Body of pancreas (tissue), 4 donors: ENCODE measurements around the gene SELENOV. TPM values are rescaled to one million over a fixed set of nuclear protein-coding genes. Genes with fewer than 3 reads are reported as not detected.

Experiments
- ATAC-seq: fragments of 150-250 bp; one replicate; pipeline ENCODE4 v1.9.1; 2016
- DNase-seq, 4 donors: peaks; one replicate each; pipeline ENCODE4 v3.0.0-alpha.2; 2019
- H3K27ac ChIP-seq, 4 donors: fragments of 200-600 bp; sonication (generic); 1 replicate in 3 of 4; 2 replicates in 1 of 4; pipeline versions ENCODE4 v1.5.1 to v1.6.1; 2016 to 2019; ENCODE audit warnings: mild to moderate bottlenecking in 1 of 4, mixed read lengths in 1 of 4, moderate library complexity in 1 of 4
- H3K27me3 ChIP-seq, 2 donors: fragments of 200-600 bp; sonication (generic); one replicate each; pipeline ENCODE4 v1.6.0; 2016; ENCODE audit warnings: mild to moderate bottlenecking in 1 of 2
- H3K36me3 ChIP-seq, 2 donors: fragments of 200-600 bp; sonication (generic); replicated peaks in 1 of 2; 2 replicates each; pipeline ENCODE4 v1.5.1; 2016; ENCODE audit warnings: low read depth in 2 of 2; ENCODE audit not compliant: insufficient read depth in 1 of 2
- H3K4me1 ChIP-seq: fragments of 200-600 bp; sonication (generic); one replicate; pipeline ENCODE4 v1.6.0; 2016
- H3K4me3 ChIP-seq, 2 donors: fragments of 200-600 bp; sonication (generic); 1 replicate in 1 of 2; 2 replicates in 1 of 2; pipeline ENCODE4 v1.5.1; 2016 to 2019
- H3K9me3 ChIP-seq, 3 donors: fragments of 200-600 bp; sonication (generic); 1 replicate in 2 of 3; 2 replicates in 1 of 3; pipeline ENCODE4 v1.5.1; 2016
- CTCF ChIP-seq, 7 experiments: fragments of 450-650 bp in 4 of 7; fragments of 200-600 bp in 3 of 7; sonication (generic) in 3 of 7; IDR thresholded peaks; one replicate each; pipeline ENCODE4 v1.5.1; 2016 to 2019; ENCODE audit warnings: antibody characterized with exemption in 7 of 7
- POLR2A ChIP-seq, 3 donors: fragments of 450-650 bp; IDR thresholded peaks; one replicate each; pipeline ENCODE4 v1.6.1; 2016; ENCODE audit warnings: antibody characterized with exemption in 3 of 3, mild to moderate bottlenecking in 2 of 3
- WGBS, 2 donors: methylation state at CpG; one replicate each; pipeline ENCODE4 v1.1.5; 2017; 5-methylcytosine and 5-hydroxymethylcytosine counted together
- intact Hi-C: fragments of 100-400 bp; cut with DNase I; formaldehyde crosslinking; loops from one replicate; pipeline ENCODE4 v1.15.1; 2023
- total RNA-seq, 2 donors: library from RNA; depleted of rRNA; stranded (reverse); fragments of >200 nt; gene quantifications; one replicate each; pipeline ENCODE4 v1.1.0, GENCODE V29; 2016

The SELENOV gene
- total RNA-seq, 2 donors from 2014 or later, result not detected

DNA sequence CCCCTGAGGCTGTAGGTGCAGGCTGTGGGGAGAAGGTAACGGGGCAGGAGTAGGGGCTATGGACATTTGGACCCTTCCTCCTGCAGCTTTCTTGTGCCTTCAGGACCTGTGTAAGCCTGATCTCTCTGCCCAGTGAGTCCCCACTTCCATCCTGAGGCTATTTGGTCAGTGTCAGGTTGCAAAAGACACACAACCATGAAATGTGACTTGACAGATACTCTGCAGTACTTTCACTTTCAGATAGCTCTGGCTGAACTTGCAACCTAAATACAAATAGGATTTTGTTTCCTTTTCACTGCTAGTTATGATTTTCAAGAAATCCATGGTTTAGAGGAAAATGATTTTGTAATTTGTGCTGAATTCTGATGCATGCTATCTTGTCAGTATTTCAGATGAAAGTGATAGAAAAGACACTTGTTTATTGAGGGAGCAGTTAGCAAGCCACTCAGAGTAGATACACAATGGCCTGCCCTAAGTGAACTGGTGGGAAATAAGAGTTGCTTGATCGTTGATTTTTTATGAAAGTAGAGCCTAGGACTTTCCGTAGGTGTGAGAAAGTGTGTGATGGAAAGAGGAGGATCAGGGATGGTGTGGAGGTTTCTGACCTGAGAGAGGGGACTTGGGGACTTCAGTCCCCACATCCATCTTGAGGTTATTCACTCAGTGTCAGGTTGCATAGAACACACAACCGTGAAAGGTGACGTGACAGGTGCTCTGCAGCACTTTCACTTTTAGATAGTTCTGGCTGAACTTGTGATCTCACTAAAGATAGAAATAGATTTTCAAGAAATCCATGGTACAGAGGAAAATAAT lies 43.1 kb downstream of the SELENOV start:
- WGBS, 2 donors, result 60 to 62% methylated on average over 5 of the region's 5 CpGs

GRCh38 chr19:39558624-39559117 lies 43.7 kb downstream of the SELENOV start:
- H3K27ac ChIP-seq, result no peak overlapping the region
- H3K27me3 ChIP-seq, result no peaks in the 10 kb centered on the region
- no peaks in the 10 kb centered on the region for H3K9me3 ChIP-seq
- ATAC-seq (no peak), DNase-seq (no peak)
- H3K4me1 ChIP-seq, result no peaks in the 10 kb centered on the region
- intact Hi-C loops, result no loop called here
- 58 to 64% methylated on average over 6 of the region's 6 CpGs for WGBS, 2 donors
- no peaks in the 10 kb centered on the region for H3K36me3 ChIP-seq
- no peak overlapping the region for H3K4me3 ChIP-seq
- TF ChIP-seq CTCF (IDR thresholded peaks at IDR 0.05) (no peak), POLR2A (IDR thresholded peaks at IDR 0.05) (no peak)

More for the DNA sequence above, 43.1 kb downstream of the SELENOV start:
- ATAC-seq (no peak), DNase-seq (no peak)
- no peak for TF ChIP-seq POLR2A (IDR thresholded peaks at IDR 0.05)
- TF ChIP-seq CTCF (IDR thresholded peaks at IDR 0.05), result no peak
- Histone ChIP-seq H3K9me3 (no peaks in the 10 kb centered on the region), H3K36me3 (no peaks in the 10 kb centered on the region), H3K27ac (no peak overlapping the region), H3K4me1 (no peaks in the 10 kb centered on the region), H3K27me3 (no peaks in the 10 kb centered on the region), H3K4me3 (no peak overlapping the region)
- intact Hi-C loops, result no loop called here

GRCh38 chr19:39563408-39563807 lies 48.5 kb downstream of the SELENOV start:
- DNase-seq (no peak), ATAC-seq (no peak)
- TF ChIP-seq CTCF (IDR thresholded peaks at IDR 0.05), result no peak
- TF ChIP-seq POLR2A (IDR thresholded peaks at IDR 0.05), result no peak
- intact Hi-C loops, result no loop called here
- no peak overlapping the region for H3K4me3 ChIP-seq
- no peak overlapping the region for H3K27ac ChIP-seq
- no peaks in the 10 kb centered on the region for H3K9me3 ChIP-seq
- H3K4me1 ChIP-seq, result no peaks in the 10 kb centered on the region
- 72 to 75% methylated on average over 2 of the region's 2 CpGs for WGBS, 2 donors
- H3K27me3 ChIP-seq, result peaks cover 0 to 4% of the 10 kb centered on the region in 2 donors
- H3K36me3 ChIP-seq, result no peaks in the 10 kb centered on the region

- no peak for ATAC-seq
- TF ChIP-seq POLR2A (IDR thresholded peaks at IDR 0.05) (no peak), CTCF (IDR thresholded peaks at IDR 0.05) (no peak)
Observed at GRCh38 chr19:39566064-39566463, 51.1 kb downstream of the SELENOV start.

More at GRCh38 chr19:39566064-39566463, 51.1 kb downstream of the SELENOV start:
- WGBS, 2 donors, result 29 to 39% methylated on average over 3 of the region's 3 CpGs
- Histone ChIP-seq H3K4me3 (no peak overlapping the region), H3K27ac (no peak overlapping the region), H3K9me3 (no peaks in the 10 kb centered on the region), H3K36me3 (no peaks in the 10 kb centered on the region), H3K4me1 (no peaks in the 10 kb centered on the region), H3K27me3 (peaks cover 0 to 4% of the 10 kb centered on the region in 2 donors)
- no peak for DNase-seq
- intact Hi-C loops, result no loop called here
